Brain microvascular endothelial cell (primary cell): ENCODE results near the gene TNFRSF18.

Experiments
- DNase-seq: peaks from one replicate; pipeline ENCODE4 v3.0.0-alpha.2; 2020
- H3K27ac ChIP-seq: fragments of 250-450 bp; sonication (Bioruptor Pico); 2 replicates; pipeline ENCODE4 v1.5.1; 2020; ENCODE audit warnings: mild to moderate bottlenecking, moderate library complexity
- H3K27me3 ChIP-seq: fragments of 250-450 bp; sonication (Bioruptor Pico); replicated peaks from 2 replicates; pipeline ENCODE4 v1.5.1; 2020; ENCODE audit warnings: mild to moderate bottlenecking
- H3K36me3 ChIP-seq: fragments of 250-450 bp; sonication (Bioruptor Pico); replicated peaks from 2 replicates; pipeline ENCODE4 v1.5.1; 2020; ENCODE audit warnings: mild to moderate bottlenecking
- H3K4me3 ChIP-seq: 2 replicates; pipeline ENCODE4 v1.5.1; 2011; ENCODE audit warnings: low read depth, mild to moderate bottlenecking, control low read depth, low read length, moderate library complexity
- in situ Hi-C: cut with HindIII; loops from 2 replicates; pipeline ENCODE4 v1.10.0; 2017; ENCODE audit warnings: low sequenced_read_pairs, low pct_ligation_motif_present
- TF ChIP-seq, protein P1 (sequence below): IDR thresholded peaks from 2 replicates; pipeline ENCODE4 v1.5.1; 2011; ENCODE audit warnings: low read depth, mild to moderate bottlenecking, moderate library complexity, low read length, control low read depth, inconsistent platforms; ENCODE audit errors: missing control alignments

The TNFRSF18 gene

GRCh38 chr1:1157033-1157365 is 49.4 kb downstream of the TNFRSF18 start:
- no peak overlapping the region for H3K4me3 ChIP-seq
- in situ Hi-C loops: no loop called here
- TF ChIP-seq, protein P1, sequence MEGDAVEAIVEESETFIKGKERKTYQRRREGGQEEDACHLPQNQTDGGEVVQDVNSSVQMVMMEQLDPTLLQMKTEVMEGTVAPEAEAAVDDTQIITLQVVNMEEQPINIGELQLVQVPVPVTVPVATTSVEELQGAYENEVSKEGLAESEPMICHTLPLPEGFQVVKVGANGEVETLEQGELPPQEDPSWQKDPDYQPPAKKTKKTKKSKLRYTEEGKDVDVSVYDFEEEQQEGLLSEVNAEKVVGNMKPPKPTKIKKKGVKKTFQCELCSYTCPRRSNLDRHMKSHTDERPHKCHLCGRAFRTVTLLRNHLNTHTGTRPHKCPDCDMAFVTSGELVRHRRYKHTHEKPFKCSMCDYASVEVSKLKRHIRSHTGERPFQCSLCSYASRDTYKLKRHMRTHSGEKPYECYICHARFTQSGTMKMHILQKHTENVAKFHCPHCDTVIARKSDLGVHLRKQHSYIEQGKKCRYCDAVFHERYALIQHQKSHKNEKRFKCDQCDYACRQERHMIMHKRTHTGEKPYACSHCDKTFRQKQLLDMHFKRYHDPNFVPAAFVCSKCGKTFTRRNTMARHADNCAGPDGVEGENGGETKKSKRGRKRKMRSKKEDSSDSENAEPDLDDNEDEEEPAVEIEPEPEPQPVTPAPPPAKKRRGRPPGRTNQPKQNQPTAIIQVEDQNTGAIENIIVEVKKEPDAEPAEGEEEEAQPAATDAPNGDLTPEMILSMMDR: no peak
- no peak for DNase-seq
- no peak overlapping the region for H3K27ac ChIP-seq
- H3K27me3 ChIP-seq: no peaks in the 10 kb centered on the region
- no peaks in the 10 kb centered on the region for H3K36me3 ChIP-seq

DNA sequence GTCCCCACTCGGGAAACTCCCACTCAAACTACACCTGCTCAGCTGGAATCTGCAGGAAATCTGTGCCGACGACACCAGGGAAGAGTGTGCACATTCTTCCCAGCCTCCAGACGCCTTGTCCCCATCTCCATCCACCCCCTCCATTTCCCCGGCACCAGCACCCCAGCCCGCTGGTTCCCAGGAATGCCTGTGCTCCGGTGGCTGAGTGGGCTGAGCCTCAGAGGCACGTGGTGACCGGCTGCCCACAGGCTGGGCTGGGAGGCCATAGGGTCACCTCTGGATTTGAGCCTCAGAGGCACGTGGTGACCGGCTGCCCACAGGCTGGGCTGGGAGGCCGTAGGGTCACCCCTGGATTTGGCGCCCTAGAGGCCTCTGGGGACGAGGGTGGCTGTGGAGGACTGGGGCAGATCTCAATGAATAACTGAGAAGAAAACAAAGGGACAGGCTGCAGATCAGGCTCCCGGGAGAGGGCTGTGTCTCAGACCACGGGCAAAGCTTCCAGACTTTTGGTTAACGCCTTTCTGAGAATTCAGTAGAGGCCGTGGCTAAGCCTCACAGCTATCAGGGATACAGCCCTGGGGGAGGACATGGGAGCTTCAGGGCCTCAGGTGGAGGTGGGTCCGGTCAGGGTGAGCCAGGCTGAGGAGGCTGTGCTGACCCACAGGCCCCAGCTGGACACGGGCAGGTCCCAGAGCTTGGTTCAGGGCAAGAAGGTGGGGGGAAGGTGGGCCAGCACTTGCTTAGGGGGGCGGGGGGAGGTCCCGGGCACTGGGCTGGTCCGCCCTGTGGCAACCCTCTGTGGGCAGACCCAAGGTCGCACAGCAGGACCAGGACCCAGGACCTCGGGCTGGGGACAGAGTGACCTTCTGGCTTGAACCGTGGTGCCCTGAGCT is 50.0 kb downstream of the TNFRSF18 start:
- no peak overlapping the region for H3K27ac ChIP-seq
- no peaks in the 10 kb centered on the region for H3K27me3 ChIP-seq
- no peak overlapping the region for H3K4me3 ChIP-seq
- in situ Hi-C loops: no loop called here
- DNase-seq: no peak
- no peaks in the 10 kb centered on the region for H3K36me3 ChIP-seq
- TF ChIP-seq, protein P1: no peak

- no peak for DNase-seq
- in situ Hi-C loops: no loop called here
- Histone ChIP-seq H3K27ac (no peak overlapping the region), H3K36me3 (no peaks in the 10 kb centered on the region), H3K27me3 (no peaks in the 10 kb centered on the region), H3K4me3 (no peak overlapping the region)
- TF ChIP-seq, protein P1: no peak
Measured at GRCh38 chr1:1155258-1155657, 51.1 kb downstream of the TNFRSF18 start.

DNA sequence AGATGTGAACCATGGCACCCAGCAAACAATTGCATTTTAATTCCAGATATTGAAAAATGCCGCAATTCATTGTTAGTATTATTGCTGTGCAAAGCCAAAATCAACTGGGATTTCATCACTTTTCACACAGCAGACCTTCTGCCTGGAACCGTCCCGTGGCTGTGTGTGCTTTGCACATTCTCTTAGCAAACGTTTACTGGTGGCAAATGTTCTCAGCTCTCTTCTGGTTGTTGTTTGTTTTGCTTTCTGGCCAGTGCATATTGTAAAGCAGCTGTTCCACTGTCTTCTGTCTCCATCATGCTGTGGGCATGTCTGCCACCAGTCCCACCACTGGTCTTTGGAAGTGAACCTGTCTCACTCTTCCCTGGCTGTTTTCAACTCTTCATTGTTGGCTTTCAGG is 52.5 kb downstream of the TNFRSF18 start:
- H3K36me3 ChIP-seq: no peaks in the 10 kb centered on the region
- H3K4me3 ChIP-seq: no peak overlapping the region
- TF ChIP-seq, protein P1: no peak
- no peak for DNase-seq
- no peaks in the 10 kb centered on the region for H3K27me3 ChIP-seq
- in situ Hi-C loops: no loop called here
- H3K27ac ChIP-seq: no peak overlapping the region
